PC-3 (cell line): ENCODE results near the gene PCARE. TPM values are rescaled to one million over a fixed set of nuclear protein-coding genes. Genes with fewer than 3 reads are reported as not detected.
"Not testable (repeated sequence)": the region's sequence is repeated elsewhere in the genome, so short reads cannot be mapped to it uniquely, and the experiment has no call there.

Experiments used
- ATAC-seq: fragments of 200-7000 bp; cut with Tn5 transposase; 2 replicates; pipeline ENCODE4 v1.9.1; 2020; ENCODE audit warnings: mild to moderate bottlenecking, moderate library complexity
- BruUV-seq: library from RNA; stranded (reverse); fragments of 400-500 nt; replicated peaks from 2 replicates; lab custom pipeline; 2021; lab: Mats Ljungman, UMichigan
- CTCF ChIA-PET: fragments of 300-600 bp; sonication (Branson Sonifier 250); formaldehyde crosslinking; loops from one replicate; lab custom pipeline; 2022; ENCODE audit warnings: antibody characterized with exemption; lab: Charles Lee
- POLR2A ChIA-PET: fragments of 300-600 bp; sonication (Branson Sonifier 250); formaldehyde crosslinking; loops from one replicate; lab custom pipeline; 2022; ENCODE audit warnings: antibody characterized with exemption; ENCODE audit not compliant: unreplicated experiment; lab: Charles Lee
- DNase-seq: peaks from one replicate; pipeline ENCODE4 v3.0.0-alpha.2; 2015
- H2AFZ ChIP-seq: fragments of 300-600 bp; sonication (generic); 2 replicates; pipeline ENCODE4 v1.6.0; 2016; ENCODE audit warnings: antibody characterized with exemption, low read length
- H3F3A ChIP-seq: fragments of 300-600 bp; sonication (generic); one replicate; pipeline ENCODE4 v1.6.0; 2017; ENCODE audit warnings: antibody characterized with exemption, low read length, control low read depth, mild to moderate bottlenecking; ENCODE audit not compliant: unreplicated experiment
- H3K27ac ChIP-seq: fragments of 300-600 bp; sonication (generic); 2 replicates; pipeline ENCODE4 v1.5.1; 2016; ENCODE audit warnings: mild to moderate bottlenecking, low read length
- H3K27me3 ChIP-seq: fragments of 300-600 bp; sonication (generic); 2 replicates; pipeline ENCODE4 v1.6.1; 2016; ENCODE audit warnings: low read length, mixed read lengths
- H3K36me3 ChIP-seq: fragments of 300-600 bp; sonication (generic); 2 replicates; pipeline ENCODE4 v1.6.1; 2016; ENCODE audit warnings: low read depth, mixed run types, low read length, mixed read lengths
- H3K4me1 ChIP-seq: fragments of 300-600 bp; sonication (generic); 2 replicates; pipeline ENCODE4 v1.5.1; 2016; ENCODE audit warnings: low read length; ENCODE audit not compliant: insufficient read depth
- H3K4me2 ChIP-seq: fragments of 300-600 bp; sonication (generic); 2 replicates; pipeline ENCODE4 v1.6.0; 2016; ENCODE audit warnings: low read length
- H3K4me3 ChIP-seq: fragments of 300-600 bp; sonication (generic); 2 replicates; pipeline ENCODE4 v1.5.1; 2016; ENCODE audit warnings: mild to moderate bottlenecking, low read length, mixed read lengths
- H3K79me2 ChIP-seq: fragments of 300-600 bp; sonication (generic); 2 replicates; pipeline ENCODE4 v1.6.1; 2017; ENCODE audit warnings: low read length, mixed read lengths
- H3K9ac ChIP-seq: fragments of 300-600 bp; sonication (generic); 2 replicates; pipeline ENCODE4 v1.6.0; 2016; ENCODE audit warnings: mild to moderate bottlenecking, low read length
- H3K9me2 ChIP-seq: fragments of 300-600 bp; sonication (generic); replicated peaks from 2 replicates; pipeline ENCODE4 v1.6.1; 2016; ENCODE audit warnings: mixed run types, low read length, mixed read lengths
- H3K9me3 ChIP-seq: fragments of 300-600 bp; sonication (generic); 2 replicates; pipeline ENCODE4 v1.6.1; 2016; ENCODE audit warnings: low read length, mixed read lengths
- H4K20me1 ChIP-seq: fragments of 300-600 bp; sonication (generic); 2 replicates; pipeline ENCODE4 v1.6.1; 2016; ENCODE audit warnings: low read length, mixed read lengths
- EZH2 ChIP-seq: fragments of 300-600 bp; sonication (generic); IDR thresholded peaks from one replicate; pipeline ENCODE4 v1.6.1; 2017; ENCODE audit warnings: antibody characterized with exemption, mild to moderate bottlenecking, low read length; ENCODE audit not compliant: unreplicated experiment
- EZH2phosphoT487 ChIP-seq: fragments of 300-600 bp; sonication (generic); IDR thresholded peaks from 2 replicates; pipeline ENCODE4 v1.6.1; 2018; ENCODE audit warnings: mild to moderate bottlenecking, antibody characterized with exemption, low read length, borderline replicate concordance
- intact Hi-C: fragments of 100-400 bp; cut with micrococcal nuclease; formaldehyde crosslinking; loops from 2 replicates; pipeline ENCODE4 v1.9.0; 2023
- total RNA-seq: library from RNA; depleted of rRNA; stranded (reverse); fragments of >200 nt; gene quantifications from 2 replicates; pipeline ENCODE4 v1.2.3, GENCODE V29; 2014
- TF ChIP-seq, protein P1 (sequence below): fragments of 300-600 bp; sonication (generic); conservative IDR thresholded peaks from 2 replicates; pipeline ENCODE4 v1.5.1; 2017; ENCODE audit warnings: antibody characterized with exemption, low read depth, mild to moderate bottlenecking, low read length

The PCARE gene
- total RNA-seq, 1 experiment from 2014 or later: not detected

DNA sequence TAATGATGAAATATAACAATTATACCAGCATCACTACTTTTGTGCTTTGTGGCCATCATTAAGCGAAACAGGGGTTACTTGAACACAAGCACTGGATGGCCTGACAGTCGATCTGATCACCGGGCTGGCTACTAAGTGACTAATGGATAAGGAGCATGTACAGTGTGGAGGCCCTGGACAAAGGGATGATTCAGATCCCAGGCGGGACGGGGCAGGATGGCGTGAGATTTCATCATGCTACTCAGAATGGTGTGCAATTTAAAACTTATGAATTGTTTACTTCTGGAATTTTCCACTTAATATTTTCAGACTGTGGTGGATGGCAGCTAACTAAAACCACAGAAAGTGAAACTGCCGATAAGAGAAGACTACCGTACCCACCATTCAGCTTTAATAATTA, 33.9 kb upstream of the PCARE start:
- peak; percentile 88 for DNase-seq
- H3K27ac ChIP-seq: peak overlapping the region; percentile 63
- POLR2A ChIA-PET: no interaction called here
- H3K9ac ChIP-seq: peak overlapping the region; percentile 31
- intact Hi-C loops: no loop called here
- H3K36me3 ChIP-seq: no peaks in the 10 kb centered on the region
- BruUV-seq: no TSS peak
- no peaks in the 10 kb centered on the region for H4K20me1 ChIP-seq
- TF ChIP-seq, protein P1, sequence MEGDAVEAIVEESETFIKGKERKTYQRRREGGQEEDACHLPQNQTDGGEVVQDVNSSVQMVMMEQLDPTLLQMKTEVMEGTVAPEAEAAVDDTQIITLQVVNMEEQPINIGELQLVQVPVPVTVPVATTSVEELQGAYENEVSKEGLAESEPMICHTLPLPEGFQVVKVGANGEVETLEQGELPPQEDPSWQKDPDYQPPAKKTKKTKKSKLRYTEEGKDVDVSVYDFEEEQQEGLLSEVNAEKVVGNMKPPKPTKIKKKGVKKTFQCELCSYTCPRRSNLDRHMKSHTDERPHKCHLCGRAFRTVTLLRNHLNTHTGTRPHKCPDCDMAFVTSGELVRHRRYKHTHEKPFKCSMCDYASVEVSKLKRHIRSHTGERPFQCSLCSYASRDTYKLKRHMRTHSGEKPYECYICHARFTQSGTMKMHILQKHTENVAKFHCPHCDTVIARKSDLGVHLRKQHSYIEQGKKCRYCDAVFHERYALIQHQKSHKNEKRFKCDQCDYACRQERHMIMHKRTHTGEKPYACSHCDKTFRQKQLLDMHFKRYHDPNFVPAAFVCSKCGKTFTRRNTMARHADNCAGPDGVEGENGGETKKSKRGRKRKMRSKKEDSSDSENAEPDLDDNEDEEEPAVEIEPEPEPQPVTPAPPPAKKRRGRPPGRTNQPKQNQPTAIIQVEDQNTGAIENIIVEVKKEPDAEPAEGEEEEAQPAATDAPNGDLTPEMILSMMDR: no peak
- TF ChIP-seq EZH2: no peak
- TF ChIP-seq EZH2phosphoT487: no peak
- no peaks in the 10 kb centered on the region for H3K27me3 ChIP-seq
- H3K9me3 ChIP-seq: no peaks in the 10 kb centered on the region
- H2AFZ ChIP-seq: peak overlapping the region; percentile 21
- H3K79me2 ChIP-seq: no peaks in the 10 kb centered on the region
- H3K4me3 ChIP-seq: peak overlapping the region; percentile 20; the same call in 1 of the 2 replicates
- H3K4me1 ChIP-seq: peaks cover 35% of the 10 kb centered on the region
- no peaks in the 10 kb centered on the region for H3K9me2 ChIP-seq
- CTCF ChIA-PET: interaction anchor here (0.6 kb wide), 1 partner anchor 60 kb away, joined by 5 read pairs; no protein-coding TSS in a partner anchor
- no peaks in the 10 kb centered on the region for H3F3A ChIP-seq
- H3K4me2 ChIP-seq: peak overlapping the region; percentile 24
- ATAC-seq: peak; percentile 91

DNA sequence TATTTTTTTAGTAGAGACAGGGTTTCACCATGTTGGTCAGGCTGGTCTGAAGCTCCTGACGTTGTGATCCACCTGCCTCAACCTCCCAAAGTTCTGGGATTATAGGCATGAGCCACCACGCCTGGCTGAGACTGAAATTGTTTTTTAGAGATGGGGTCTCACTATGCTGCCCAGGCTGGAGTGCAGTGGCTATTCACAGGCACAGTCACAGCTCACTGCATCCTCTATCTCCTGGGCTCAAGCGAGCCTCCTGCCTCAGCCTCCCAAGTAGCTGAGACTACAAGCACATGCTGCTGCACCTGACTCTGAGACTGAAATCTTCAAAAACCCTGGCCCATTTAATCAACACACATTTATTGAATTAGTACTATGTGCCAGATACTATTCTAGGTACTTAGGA, 33.2 kb upstream of the PCARE start:
- peak overlapping the region; percentile 63 for H3K27ac ChIP-seq
- H3K4me3 ChIP-seq, H3K9ac ChIP-seq, BruUV-seq, H3K79me2 ChIP-seq, DNase-seq, H4K20me1 ChIP-seq, H3K9me3 ChIP-seq, intact Hi-C loops, H3K27me3 ChIP-seq, ATAC-seq, H3K9me2 ChIP-seq, POLR2A ChIA-PET, H3K36me3 ChIP-seq, H3K4me2 ChIP-seq, H3F3A ChIP-seq, H2AFZ ChIP-seq: not testable (repeated sequence)
- H3K4me1 ChIP-seq: peaks cover 29% of the 10 kb centered on the region
- CTCF ChIA-PET: interaction anchor here (0.6 kb wide), 1 partner anchor 61 kb away, joined by 5 read pairs; no protein-coding TSS in a partner anchor

DNA sequence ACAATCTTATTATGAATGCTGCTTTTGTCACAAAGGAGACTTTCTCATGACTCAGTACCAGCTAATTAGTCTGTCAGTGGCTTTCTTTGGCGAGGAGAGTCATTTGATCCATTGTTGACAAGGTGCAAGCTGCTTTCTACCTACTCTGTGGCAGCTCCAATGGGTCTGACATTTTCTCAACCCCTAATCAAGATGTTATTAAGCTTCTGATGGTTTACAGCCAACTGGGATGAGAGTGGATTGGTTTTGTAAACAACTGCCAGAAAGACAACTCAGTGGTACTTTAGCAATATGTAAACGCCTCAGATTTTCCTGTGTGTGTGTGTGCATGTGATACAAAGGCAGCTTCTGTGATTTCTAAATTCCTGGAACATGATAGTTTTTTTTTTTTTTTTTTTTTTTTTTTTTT, 32.7 kb upstream of the PCARE start:
- no peak overlapping the region for H2AFZ ChIP-seq
- H3K4me3 ChIP-seq: no peak overlapping the region
- no peaks in the 10 kb centered on the region for H3F3A ChIP-seq
- H3K79me2 ChIP-seq: no peaks in the 10 kb centered on the region
- no peaks in the 10 kb centered on the region for H3K9me2 ChIP-seq
- peaks cover 29% of the 10 kb centered on the region for H3K4me1 ChIP-seq
- no peak overlapping the region for H3K4me2 ChIP-seq
- H3K27me3 ChIP-seq: no peaks in the 10 kb centered on the region
- no peak for TF ChIP-seq EZH2phosphoT487
- no peak for TF ChIP-seq EZH2
- TF ChIP-seq, protein P1: no peak
- H4K20me1 ChIP-seq: no peaks in the 10 kb centered on the region
- no TSS peak for BruUV-seq
- ChIA-PET CTCF (interaction anchor here (0.5 to 0.6 kb wide), 2 partner anchors 287 to 617 kb away, joined by 4 read pairs; no protein-coding TSS in a partner anchor), POLR2A (interaction anchor here (0.5 to 0.6 kb wide), 2 partner anchors 80 to 257 kb away, joined by 3 to 7 read pairs; no protein-coding TSS in a partner anchor)
- no peak overlapping the region for H3K9ac ChIP-seq
- ATAC-seq (no peak), DNase-seq (peak; percentile 49)
- H3K27ac ChIP-seq: 0 out of 2 replicates have a peak overlapping the region, but pooled peaks have one; percentile 4
- intact Hi-C loops: no loop called here
- H3K36me3 ChIP-seq: no peaks in the 10 kb centered on the region
- H3K9me3 ChIP-seq: no peaks in the 10 kb centered on the region
